NK-92 (cell line): ENCODE results near the gene CCDC78.
"Not testable (repeated sequence)": the region's sequence is repeated elsewhere in the genome, so short reads cannot be mapped to it uniquely, and the experiment has no call there.

ENCODE experiments used
- DNase-seq: peaks from one replicate; lab custom pipeline; 2025; ENCODE audit not compliant: unreplicated experiment; lab: John Stamatoyannopoulos, UW

Gene CCDC78

DNA sequence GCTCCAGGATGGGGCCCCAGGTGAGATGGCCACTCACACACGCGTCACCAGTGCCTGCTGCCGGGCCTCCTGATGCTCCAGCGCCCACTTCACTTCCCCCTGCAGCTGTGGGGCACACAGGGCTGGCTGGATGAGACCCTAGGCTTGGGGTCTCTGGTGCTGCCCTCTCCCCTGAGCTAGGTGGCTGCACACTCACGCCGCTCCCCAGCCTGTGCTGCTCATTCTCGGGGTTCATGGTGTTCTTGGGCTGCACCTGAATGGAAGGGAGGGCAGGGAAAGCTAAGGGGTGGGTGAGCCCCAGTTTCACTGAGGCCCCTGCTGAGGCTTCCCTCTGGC is 1.2 kb downstream of the CCDC78 start:
- no peak for DNase-seq

DNA sequence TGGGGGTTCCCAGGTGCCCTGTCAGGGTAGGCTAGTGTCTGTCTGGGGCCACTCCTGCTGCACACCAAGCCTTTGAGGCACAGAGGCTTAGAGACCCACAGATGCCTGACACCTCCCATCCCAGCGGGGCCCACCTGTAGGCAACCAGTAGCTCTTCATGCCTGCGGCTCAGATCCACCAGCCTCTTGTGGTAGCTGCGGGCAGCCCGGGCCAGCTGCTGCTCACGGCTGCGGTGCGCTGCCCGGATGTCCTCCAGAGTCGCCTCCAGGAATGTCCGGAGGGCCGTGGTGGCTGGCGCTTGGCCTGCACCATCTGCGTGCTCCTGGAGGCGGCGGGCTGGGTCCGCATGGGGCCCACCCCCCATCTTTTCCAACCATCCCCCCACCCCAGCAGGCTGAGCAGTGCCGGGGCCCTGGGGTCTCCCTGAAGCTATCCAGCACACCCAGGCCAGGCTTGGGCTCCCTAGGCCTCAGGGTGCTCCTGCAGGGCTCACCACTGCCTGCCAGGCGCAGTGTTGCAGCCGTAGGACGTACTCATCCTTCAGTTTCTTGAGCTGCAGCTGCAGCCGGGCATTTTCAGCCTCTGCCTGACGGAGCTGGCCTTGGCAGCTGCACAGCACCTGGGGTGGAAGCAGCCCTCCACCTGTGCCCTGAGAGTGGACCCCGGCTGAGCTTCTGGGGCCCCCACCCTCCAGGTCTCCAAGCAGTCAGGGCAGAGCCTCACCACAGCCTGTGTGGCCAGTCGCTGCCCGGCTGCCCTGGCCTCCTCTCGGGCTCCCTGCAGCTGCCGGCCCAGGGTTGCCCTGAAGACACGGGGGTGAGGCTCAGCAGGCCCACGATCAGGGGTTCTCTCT is 1.8 kb downstream of the CCDC78 start:
- DNase-seq: no peak

GRCh38 chr16:723695-724094 is 2.5 kb downstream of the CCDC78 start:
- DNase-seq: no peak

- no peak for DNase-seq
Observed at GRCh38 chr16:722835-723633, 3.2 kb downstream of the CCDC78 start.

DNA sequence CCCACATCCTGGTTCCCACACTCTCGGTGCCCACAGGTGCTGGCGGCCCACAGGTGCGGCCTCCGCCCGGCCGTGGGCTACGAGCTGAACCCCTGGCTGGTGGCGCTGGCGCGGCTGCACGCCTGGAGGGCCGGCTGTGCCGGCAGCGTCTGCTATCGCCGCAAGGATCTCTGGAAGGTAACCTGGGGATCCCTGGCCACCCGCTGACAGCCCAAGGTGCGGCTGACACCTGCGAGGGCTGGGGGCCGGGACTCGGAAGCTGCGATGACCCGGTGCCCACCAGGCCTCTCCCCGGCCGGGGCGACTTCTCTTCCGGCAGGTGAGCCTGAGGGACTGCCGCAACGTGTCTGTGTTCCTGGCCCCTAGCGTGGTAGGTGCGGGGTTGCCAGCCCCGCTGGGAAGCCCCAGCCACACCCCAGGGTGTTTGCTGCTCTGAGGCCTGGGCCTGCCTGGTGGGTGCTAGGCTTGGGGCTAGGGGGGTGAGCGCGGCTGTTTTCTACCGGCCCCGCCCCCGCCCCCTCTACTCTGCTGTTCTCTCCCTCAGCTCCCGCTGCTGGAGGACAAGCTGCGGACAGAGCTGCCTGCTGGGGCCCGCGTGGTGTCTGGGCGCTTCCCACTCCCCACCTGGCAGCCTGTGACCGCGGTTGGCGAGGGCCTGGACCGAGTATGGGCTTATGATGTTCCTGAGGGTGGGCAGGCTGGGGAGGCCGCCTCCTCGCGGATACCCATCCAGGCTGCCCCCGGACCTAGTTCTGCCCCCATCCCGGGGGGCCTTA is 4.3 kb downstream of the CCDC78 start:
- no peak for DNase-seq

GRCh38 chr16:720990-721764 is 5.1 kb downstream of the CCDC78 start, which contains the start of gene ANTKMT:
TSS of gene ANTKMT (plus strand) at chr16:721146. CDS start at chr16:721275, 129 bp downstream.
- DNase-seq: no peak

- no peak for DNase-seq
Observed at GRCh38 chr16:720447-720989, 5.7 kb downstream of the CCDC78 start.

- no peak for DNase-seq
Observed at GRCh38 chr16:719815-720446, 6.3 kb downstream of the CCDC78 start.

- DNase-seq: no peak
Observed at GRCh38 chr16:718922-719321, 7.3 kb downstream of the CCDC78 start.

GRCh38 chr16:718389-718788 is 7.9 kb downstream of the CCDC78 start:
- DNase-seq: no peak

DNA sequence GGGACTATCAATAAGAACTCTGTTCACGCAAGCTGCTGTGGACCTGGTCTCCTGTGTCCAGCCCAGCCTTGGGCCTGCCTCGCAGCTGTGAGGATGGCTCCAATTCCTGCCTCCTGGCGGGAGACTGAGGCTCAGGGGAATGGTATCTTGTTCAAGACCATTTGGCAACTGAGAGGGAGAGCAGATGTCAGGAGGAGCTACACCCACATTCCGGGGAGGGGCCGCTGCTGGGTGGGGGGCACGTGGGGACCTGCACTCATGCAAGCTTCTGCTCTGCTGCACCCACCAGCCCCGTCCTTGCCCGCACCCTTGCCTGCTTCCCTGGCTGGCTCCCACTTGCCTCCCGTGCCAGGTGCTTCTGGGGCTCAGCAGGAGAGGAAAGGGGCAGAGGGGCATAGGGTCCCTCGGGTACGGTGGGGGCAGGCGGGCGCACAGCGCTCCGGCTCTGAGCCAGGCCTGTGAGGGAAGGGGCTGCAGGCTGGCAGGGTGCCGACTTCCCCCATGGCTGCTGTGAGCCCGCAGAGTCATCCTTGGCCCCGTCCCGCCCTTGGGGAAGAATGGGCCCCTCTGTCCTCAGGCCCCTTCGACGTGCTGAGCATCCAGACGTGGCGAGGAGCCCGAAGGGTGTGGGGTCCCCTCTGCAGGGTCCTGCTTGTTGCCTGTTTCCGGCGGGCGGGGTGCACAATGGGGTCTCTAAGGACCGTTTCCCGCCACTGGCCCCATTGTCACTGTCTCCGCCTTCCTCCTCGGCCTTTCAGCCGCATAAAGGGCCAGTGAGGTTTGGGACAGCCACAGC is 8.6 kb downstream of the CCDC78 start:
- no peak for DNase-seq

GRCh38 chr16:716768-717325 is 9.4 kb downstream of the CCDC78 start:
- no peak for DNase-seq

DNA sequence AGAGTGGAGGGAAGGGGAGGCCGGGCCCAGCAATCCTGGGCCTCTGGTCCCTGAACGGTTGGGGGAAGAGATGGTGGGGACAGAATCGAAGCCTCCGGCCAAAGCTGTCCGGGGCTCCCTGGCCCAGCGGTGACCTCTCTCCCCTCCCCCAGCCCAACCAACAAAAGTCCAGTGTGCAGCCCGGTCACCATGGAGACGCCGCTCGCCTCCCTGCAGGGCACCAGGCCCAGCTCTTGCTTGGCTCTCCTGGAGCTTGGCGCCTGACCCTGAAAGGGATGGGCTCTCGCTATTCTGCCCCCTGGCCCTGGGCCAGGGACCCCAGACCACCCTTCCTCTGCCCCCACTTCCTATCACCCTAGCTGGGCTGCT is 10.1 kb downstream of the CCDC78 start:
- DNase-seq: no peak

GRCh38 chr16:715477-716199 is 10.6 kb downstream of the CCDC78 start:
- DNase-seq: no peak

DNA sequence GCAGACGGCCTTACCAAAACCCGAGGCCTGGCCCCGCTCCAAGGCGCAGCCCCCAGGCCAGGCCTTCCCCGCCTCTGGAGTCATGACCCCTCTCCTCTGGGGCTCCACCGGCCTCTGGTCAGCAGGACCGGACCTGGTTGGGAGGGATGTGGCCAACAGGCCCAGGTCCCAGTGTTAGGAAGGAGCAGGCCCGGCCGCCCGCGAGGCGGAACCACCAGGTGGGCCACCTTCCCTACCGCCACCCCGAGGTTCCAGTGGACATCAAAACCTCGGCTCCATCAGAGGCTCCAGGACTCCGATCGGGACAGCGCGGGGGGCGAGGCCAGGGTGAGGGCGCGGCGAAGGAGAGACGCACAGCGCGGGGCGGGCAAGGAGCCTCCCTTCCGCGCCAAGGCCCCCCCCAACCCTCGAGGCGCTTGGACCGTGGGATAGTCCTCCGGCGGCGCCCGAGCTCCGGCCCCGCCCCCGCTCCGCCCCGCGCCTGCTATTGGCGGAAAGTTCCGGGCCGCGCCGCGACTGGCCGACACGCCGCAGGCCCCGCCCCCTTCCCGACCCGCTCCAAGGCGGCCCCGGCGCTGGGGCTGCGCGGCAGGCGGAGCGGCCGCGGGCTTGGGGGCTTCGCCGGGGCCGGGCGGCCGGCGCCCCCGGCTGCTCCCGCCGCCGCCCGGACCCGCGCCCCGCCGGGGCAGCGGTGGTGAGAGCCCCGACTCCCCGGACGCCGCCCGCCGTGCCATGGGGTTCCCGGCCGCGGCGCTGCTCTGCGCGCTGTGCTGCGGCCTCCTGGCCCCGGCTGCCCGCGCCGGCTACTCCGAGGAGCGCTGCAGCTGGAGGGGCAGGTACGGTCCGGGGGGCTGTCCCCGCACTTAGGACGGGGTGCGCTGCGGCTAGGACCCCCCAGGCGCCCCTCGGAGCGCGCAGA is 11.4 kb downstream of the CCDC78 start, which contains the start of gene METRN:
Gene METRN, plus strand, starts transcription at position 561 of the 919 bp plus-strand sequence. Its CDS starts 172 bp downstream, at position 733.
- DNase-seq: no peak

DNA sequence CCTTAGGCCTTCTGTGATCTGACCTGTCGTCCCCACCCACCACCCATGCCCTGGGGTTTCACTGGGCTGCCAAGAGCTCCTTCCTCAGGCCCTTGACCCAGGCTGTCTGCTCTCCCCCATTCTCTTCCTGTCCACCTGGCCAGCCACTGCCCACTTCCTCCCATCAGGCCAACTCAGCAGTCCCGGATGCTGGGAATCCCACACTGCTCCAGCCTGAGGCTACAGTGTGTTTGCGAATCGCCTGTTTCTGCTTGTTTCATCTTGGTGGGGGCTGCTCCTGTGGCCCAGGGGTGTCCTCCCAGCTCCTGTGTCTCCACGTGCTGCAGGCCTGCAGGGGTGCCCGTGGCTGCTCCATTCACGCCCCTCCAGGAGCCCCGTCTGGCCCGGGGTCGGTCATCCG is 12.2 kb downstream of the CCDC78 start:
- no peak for DNase-seq

DNA sequence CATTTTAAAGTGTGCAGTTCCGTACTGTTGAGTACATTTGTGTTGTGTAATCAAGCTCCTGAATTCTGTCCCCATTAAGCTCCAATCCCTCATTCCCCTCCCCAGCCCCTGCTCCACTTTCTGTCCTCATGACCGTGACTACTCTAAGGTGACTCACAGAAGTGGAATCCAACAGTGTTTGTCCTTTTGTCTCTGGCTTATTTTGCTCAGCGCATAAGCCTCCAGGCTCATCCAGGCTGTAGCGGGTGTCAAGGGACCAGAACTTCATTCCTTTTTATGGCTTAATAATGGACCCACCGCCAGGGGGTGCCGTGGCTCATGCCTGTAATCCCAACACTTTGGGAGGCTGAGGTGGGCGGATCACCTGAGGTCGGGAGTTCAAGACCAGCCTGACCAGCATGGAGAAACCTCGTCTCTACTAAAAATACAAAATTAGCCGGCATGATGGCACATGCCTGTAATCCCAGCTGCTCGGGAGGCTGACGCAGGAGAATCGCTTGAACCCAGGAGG is 13.4 kb downstream of the CCDC78 start:
- not testable (repeated sequence) for DNase-seq
